ENCODE results near the gene FCER2. TPM values are rescaled to one million over a fixed set of nuclear protein-coding genes. Genes with fewer than 3 reads are reported as not detected.

FCER2 gene
- total RNA-seq, 1 donor from 2014 or later = not detected

DNA sequence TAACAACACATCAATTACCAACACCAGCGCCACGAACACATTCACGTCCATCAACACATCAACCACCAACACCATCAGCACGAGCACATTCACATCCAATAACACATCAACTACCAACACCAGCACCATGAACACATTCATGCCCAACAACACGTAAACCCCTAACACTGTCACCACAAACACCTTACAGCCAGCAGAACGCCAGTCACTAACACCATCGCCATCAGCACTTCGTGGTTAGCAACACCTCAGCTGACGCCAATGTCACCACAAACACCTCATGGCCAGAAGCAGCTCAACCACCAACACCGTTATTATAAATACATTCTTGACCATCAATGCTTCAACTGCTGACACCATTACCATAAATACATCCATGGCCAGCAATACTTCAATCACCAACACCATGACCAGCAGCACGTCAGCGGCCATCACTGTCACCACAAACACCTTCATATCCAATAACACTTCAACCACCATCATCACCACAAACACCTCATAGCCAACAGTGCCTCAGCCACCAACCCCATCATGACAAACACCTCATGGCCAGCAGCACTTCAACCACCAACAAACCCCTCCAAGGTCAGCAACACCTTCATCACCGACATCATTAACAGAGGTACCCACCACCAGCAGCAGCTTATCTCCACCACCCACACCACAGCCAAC is 9.4 kb downstream of the FCER2 start:
- Mint-ChIP-seq H3K4me3 (ENCODE audit: low read depth) (no peak overlapping the region), H3K27ac (no peak overlapping the region), H3K27me3 (peaks cover 20% of the 10 kb centered on the region), H3K4me1 (ENCODE audit: low read depth) (no peaks in the 10 kb centered on the region), H3K36me3 (ENCODE audit: insufficient read depth) (no peaks in the 10 kb centered on the region), H3K9me3 (ENCODE audit: low read depth) (no peaks in the 10 kb centered on the region)
- no peak for DNase-seq (ENCODE audit: low spot score, unreplicated experiment)
- TF ChIP-seq, protein P1, sequence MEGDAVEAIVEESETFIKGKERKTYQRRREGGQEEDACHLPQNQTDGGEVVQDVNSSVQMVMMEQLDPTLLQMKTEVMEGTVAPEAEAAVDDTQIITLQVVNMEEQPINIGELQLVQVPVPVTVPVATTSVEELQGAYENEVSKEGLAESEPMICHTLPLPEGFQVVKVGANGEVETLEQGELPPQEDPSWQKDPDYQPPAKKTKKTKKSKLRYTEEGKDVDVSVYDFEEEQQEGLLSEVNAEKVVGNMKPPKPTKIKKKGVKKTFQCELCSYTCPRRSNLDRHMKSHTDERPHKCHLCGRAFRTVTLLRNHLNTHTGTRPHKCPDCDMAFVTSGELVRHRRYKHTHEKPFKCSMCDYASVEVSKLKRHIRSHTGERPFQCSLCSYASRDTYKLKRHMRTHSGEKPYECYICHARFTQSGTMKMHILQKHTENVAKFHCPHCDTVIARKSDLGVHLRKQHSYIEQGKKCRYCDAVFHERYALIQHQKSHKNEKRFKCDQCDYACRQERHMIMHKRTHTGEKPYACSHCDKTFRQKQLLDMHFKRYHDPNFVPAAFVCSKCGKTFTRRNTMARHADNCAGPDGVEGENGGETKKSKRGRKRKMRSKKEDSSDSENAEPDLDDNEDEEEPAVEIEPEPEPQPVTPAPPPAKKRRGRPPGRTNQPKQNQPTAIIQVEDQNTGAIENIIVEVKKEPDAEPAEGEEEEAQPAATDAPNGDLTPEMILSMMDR (IDR thresholded peaks at IDR 0.05; ENCODE audit: unreplicated experiment) = no peak

DNA sequence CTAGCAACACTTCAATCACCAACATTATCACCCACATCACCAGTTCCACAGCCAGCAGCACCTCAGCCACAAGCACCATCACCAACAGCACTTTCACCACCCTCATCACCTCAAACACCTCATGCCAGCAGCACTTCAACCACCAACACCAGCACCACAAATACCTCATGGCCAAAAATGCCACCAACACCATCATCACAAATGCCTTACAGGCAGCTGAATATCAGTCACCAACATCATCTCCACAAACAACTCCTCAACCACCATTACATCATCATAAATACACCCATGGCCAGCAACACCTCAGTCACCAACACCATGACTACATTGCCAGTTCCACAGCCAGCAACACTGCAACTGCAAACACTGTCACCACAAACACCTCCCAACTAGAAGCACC is 10.4 kb downstream of the FCER2 start:
- no peaks in the 10 kb centered on the region for H3K9me3 Mint-ChIP-seq (ENCODE audit: low read depth)

DNA sequence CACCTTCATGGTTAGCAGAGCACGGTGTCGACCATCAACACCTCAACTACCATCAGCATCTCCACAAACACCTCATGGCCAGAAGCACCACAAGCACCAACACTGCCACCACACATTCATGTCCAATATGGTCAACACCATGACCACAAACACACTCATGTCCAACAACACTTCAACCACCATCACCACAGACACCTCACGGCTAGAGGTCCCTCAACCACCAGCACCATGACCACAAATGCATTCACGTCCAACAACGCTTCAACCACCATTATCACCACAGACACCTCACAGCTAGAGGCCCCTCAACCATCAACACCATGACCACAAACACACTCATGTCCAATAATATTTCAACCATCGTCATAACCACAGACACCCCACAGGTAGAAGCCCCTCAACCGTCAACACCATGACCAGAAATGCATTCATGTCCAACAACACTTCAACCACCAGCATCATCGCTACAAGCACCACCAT is 11.1 kb downstream of the FCER2 start:
- Mint-ChIP-seq H3K36me3 (ENCODE audit: insufficient read depth) (no peaks in the 10 kb centered on the region), H3K9me3 (ENCODE audit: low read depth) (no peaks in the 10 kb centered on the region), H3K27ac (no peak overlapping the region), H3K4me1 (ENCODE audit: low read depth) (no peaks in the 10 kb centered on the region), H3K4me3 (ENCODE audit: low read depth) (no peak overlapping the region), H3K27me3 (peaks cover 8% of the 10 kb centered on the region)
- DNase-seq (ENCODE audit: low spot score, unreplicated experiment) = no peak
- TF ChIP-seq, protein P1 (IDR thresholded peaks at IDR 0.05; ENCODE audit: unreplicated experiment) = no peak

More for the DNA sequence above, 10.4 kb downstream of the FCER2 start:
- Mint-ChIP-seq H3K27ac (no peak overlapping the region), H3K4me3 (ENCODE audit: low read depth) (no peak overlapping the region), H3K27me3 (peaks cover 9% of the 10 kb centered on the region), H3K36me3 (ENCODE audit: insufficient read depth) (no peaks in the 10 kb centered on the region), H3K4me1 (ENCODE audit: low read depth) (no peaks in the 10 kb centered on the region)
- no peak for DNase-seq (ENCODE audit: low spot score, unreplicated experiment)
- TF ChIP-seq, protein P1 (IDR thresholded peaks at IDR 0.05; ENCODE audit: unreplicated experiment) = no peak

DNA sequence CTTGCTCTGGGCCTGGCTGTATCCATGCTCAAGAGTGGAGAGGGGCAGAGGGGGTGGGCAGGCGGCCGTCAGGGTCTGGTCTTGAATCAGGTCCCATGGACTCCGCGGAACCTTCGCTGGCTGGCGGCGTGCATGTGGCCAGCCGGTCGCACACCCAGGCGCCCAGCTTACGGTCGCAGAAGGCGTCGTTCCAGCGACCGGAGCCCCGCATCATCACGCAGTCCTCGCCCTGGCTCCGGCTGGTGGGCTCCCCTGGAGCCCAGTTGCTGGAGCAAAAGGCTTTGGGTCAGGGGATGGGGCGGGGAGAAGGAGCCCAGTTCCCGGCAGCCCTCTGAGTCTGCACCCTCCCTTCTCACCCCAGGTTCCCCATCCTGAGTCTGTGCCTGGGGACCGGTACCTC is 12.8 kb downstream of the FCER2 start:
- no peak overlapping the region for H3K4me3 Mint-ChIP-seq (ENCODE audit: low read depth)
- peaks cover 4% of the 10 kb centered on the region for H3K27me3 Mint-ChIP-seq
- H3K9me3 Mint-ChIP-seq (ENCODE audit: low read depth) = no peaks in the 10 kb centered on the region
- peaks cover 3% of the 10 kb centered on the region for H3K36me3 Mint-ChIP-seq (ENCODE audit: insufficient read depth)
- TF ChIP-seq, protein P1 (IDR thresholded peaks at IDR 0.05; ENCODE audit: unreplicated experiment) = no peak
- no peaks in the 10 kb centered on the region for H3K4me1 Mint-ChIP-seq (ENCODE audit: low read depth)
- no peak overlapping the region for H3K27ac Mint-ChIP-seq
- no peak for DNase-seq (ENCODE audit: low spot score, unreplicated experiment)

DNA sequence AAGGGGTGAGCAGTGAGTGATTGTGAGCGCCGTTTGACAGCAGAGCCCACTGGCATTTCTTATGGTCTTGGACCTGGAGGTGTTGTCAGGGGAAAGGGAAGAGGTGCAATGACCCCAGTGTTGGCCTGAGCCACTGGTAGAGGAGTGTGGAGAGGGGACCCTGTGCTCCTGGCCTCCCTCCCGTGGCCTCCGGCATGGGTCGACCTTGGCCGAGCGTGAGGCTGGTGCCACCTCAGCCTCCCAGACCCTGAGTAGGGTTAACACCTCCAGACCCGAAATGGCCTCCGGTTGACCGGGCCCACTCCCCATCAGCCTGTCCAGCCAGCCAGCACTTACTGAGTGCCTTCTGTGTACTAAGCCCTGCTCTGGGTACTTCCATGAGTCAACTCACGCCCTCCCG is 14.8 kb downstream of the FCER2 start:
- DNase-seq (ENCODE audit: low spot score, unreplicated experiment) = no peak
- Mint-ChIP-seq H3K9me3 (ENCODE audit: low read depth) (no peaks in the 10 kb centered on the region), H3K36me3 (ENCODE audit: insufficient read depth) (peaks cover 3% of the 10 kb centered on the region), H3K4me1 (ENCODE audit: low read depth) (no peaks in the 10 kb centered on the region), H3K4me3 (ENCODE audit: low read depth) (no peak overlapping the region), H3K27me3 (peaks cover 2% of the 10 kb centered on the region), H3K27ac (no peak overlapping the region)
- TF ChIP-seq, protein P1 (IDR thresholded peaks at IDR 0.05; ENCODE audit: unreplicated experiment) = no peak

Data from progenitor cell of endocrine pancreas (in vitro differentiated cells).